Measurements from ENCODE around the gene RXRA. TPM values are rescaled to one million over a fixed set of nuclear protein-coding genes. Genes with fewer than 3 reads are reported as not detected.
A peak's percentile ranks its signal among the peaks of the same experiment; 100 is the strongest.

The RXRA gene
- total and polyA plus RNA-seq, 3 experiments from 2014 or later, result 2.1 to 10.0 (median 9.9) TPM

- ChIA-PET POLR2A (no interaction called here), CTCF (no interaction called here)
- Mint-ChIP-seq H3K27me3 (peaks cover 0 to 1% of the 10 kb centered on the region in 2 donors), H3K36me3 (no peaks in the 10 kb centered on the region), H3K27ac (no peak overlapping the region), H3K4me3 (no peak overlapping the region), H3K9me3 (no peaks in the 10 kb centered on the region), H3K4me1 (peaks cover 10 to 14% (median 11%) of the 10 kb centered on the region in 3 donors)
- no peaks in the 10 kb centered on the region for H3K9me3 ChIP-seq (ENCODE audit: low read length)
- no peaks in the 10 kb centered on the region for H3K36me3 ChIP-seq (ENCODE audit: insufficient read depth, low read length)
- H3K4me1 ChIP-seq (ENCODE audit: insufficient read depth, low read length), result no peaks in the 10 kb centered on the region
- peak overlapping the region; percentile 51 for H3K27ac ChIP-seq (ENCODE audit: low read depth, low read length)
- no peaks in the 10 kb centered on the region for H3K27me3 ChIP-seq (ENCODE audit: insufficient read depth, low read length, poor library complexity, severe bottlenecking)
- H3K4me3 ChIP-seq (ENCODE audit: low read length), result no peak overlapping the region
- no peak for DNase-seq
Observed at GRCh38 chr9:134338394-134339182, 12.3 kb downstream of the RXRA start.

DNA sequence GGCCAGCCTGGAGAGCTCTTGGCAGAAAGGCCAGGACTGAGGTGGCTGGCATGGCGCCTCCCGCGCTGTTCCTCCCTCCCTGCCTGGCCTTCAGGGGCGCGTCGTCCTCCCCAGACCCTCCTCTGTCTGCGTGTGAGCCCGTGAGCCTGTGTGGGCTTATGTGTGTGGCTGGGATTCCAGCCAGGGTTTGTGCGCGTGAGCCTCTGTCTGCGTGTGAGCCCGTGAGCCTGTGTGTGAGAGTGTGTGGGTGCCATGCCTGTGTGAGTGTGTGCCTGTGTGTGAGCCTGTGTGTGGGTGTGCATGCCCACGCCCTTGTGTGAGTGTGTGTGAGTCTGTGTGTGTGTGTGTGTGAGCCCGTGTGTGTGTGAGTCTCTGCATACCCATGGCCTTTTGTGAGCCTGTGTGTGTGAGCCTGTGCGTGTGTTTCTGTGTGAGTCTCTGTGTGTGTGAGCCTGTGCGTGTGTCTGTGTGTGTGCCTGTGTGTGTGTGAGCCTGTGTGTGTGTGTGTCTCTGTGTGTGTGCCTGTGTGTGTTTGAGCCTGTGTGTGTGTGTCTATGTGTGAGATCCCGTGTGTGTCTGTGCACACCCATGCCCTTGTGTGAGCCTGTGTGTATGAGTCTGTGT lies 13.0 kb downstream of the RXRA start:
- Mint-ChIP-seq H3K36me3 (no peaks in the 10 kb centered on the region), H3K4me3 (no peak overlapping the region), H3K9me3 (no peaks in the 10 kb centered on the region), H3K27me3 (peaks cover 0 to 1% of the 10 kb centered on the region in 2 donors), H3K27ac (no peak overlapping the region), H3K4me1 (peaks cover 10 to 16% (median 14%) of the 10 kb centered on the region in 3 donors)
- Histone ChIP-seq H3K36me3 (ENCODE audit: insufficient read depth, low read length) (no peaks in the 10 kb centered on the region), H3K27ac (ENCODE audit: low read depth, low read length) (peak overlapping the region; percentile 51), H3K4me1 (ENCODE audit: insufficient read depth, low read length) (no peaks in the 10 kb centered on the region), H3K27me3 (ENCODE audit: insufficient read depth, low read length, poor library complexity, severe bottlenecking) (no peaks in the 10 kb centered on the region), H3K4me3 (ENCODE audit: low read length) (no peak overlapping the region), H3K9me3 (ENCODE audit: low read length) (no peaks in the 10 kb centered on the region)
- no peak for DNase-seq
- CTCF ChIA-PET, result no interaction called here
- POLR2A ChIA-PET, result no interaction called here

DNA sequence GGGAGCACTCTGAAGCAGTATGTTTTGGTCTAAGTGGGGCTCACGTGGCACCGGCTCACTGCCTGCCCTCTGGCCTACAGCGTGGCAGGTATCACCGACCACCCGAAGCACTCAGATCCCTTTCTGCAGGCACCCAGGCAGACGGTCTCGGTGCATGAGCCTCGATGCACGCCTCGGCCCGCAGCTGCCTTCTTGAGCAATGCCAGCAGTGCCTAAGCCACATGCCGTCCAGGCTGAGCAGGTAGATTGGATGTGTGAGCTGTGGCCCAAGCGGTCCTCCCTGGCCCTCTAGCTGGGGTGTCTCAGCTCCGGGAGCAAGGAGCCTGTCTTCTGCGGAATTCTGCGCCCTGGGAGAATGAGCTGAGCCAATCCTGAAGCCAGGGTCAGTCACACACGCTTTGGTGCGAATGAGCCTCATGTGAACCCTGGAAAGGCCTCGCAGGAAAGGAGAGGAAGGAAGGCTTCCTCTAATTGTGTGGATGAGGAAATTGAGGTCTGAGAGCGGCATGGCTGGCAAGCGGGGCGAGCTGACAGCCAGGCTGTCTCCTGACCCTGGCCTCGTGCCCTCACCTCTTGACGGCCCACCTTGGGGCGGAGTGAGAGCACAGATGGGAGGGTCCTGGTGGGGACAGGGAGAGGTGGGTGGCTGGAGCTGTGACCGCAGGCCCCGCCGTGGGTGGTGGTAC lies 14.4 kb downstream of the RXRA start:
- H3K4me3 ChIP-seq (ENCODE audit: low read length), result no peak overlapping the region
- no peaks in the 10 kb centered on the region for H3K4me1 ChIP-seq (ENCODE audit: insufficient read depth, low read length)
- H3K27me3 ChIP-seq (ENCODE audit: insufficient read depth, low read length, poor library complexity, severe bottlenecking), result no peaks in the 10 kb centered on the region
- Mint-ChIP-seq H3K27me3 (peaks cover 0 to 1% of the 10 kb centered on the region in 2 donors), H3K27ac (peak overlapping the region in 1 of 8 donors; percentile 51), H3K36me3 (no peaks in the 10 kb centered on the region), H3K9me3 (no peaks in the 10 kb centered on the region), H3K4me3 (no peak overlapping the region), H3K4me1 (peaks cover 13 to 26% (median 19%) of the 10 kb centered on the region in 3 donors)
- CTCF ChIA-PET, result no interaction called here
- POLR2A ChIA-PET, result no interaction called here
- no peak overlapping the region for H3K27ac ChIP-seq (ENCODE audit: low read depth, low read length)
- no peaks in the 10 kb centered on the region for H3K9me3 ChIP-seq (ENCODE audit: low read length)
- H3K36me3 ChIP-seq (ENCODE audit: insufficient read depth, low read length), result no peaks in the 10 kb centered on the region
- DNase-seq, result no peak

DNA sequence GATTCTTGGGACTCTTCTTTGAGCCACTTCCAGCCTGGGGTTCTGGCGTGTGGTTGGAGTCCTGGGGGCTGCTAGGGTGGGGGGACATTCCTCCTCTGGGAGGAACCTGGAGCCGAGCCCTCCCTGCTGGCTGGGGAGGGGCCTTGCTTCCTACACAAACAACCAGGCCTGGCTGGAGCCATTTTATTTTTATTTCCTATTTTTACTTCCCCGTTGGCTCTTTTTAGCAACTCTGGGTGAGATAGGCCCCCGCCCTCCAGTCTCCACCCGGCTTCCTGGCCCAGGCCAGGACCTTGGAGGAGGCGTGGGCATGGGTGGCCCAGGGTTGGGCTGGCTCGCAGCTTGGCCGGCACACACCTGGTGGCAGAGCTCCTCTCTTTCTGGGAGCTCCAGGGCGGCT lies 15.1 kb downstream of the RXRA start:
- H3K36me3 ChIP-seq (ENCODE audit: insufficient read depth, low read length), result no peaks in the 10 kb centered on the region
- H3K4me1 Mint-ChIP-seq, result peaks cover 13 to 26% (median 19%) of the 10 kb centered on the region in 3 donors
- no peaks in the 10 kb centered on the region for H3K9me3 Mint-ChIP-seq
- no peak overlapping the region for H3K4me3 Mint-ChIP-seq
- H3K36me3 Mint-ChIP-seq, result no peaks in the 10 kb centered on the region
- H3K4me3 ChIP-seq (ENCODE audit: low read length), result no peak overlapping the region
- H3K27me3 ChIP-seq (ENCODE audit: insufficient read depth, low read length, poor library complexity, severe bottlenecking), result no peaks in the 10 kb centered on the region
- H3K27me3 Mint-ChIP-seq, result peaks cover 0 to 1% of the 10 kb centered on the region in 2 donors
- ChIA-PET POLR2A (no interaction called here), CTCF (no interaction called here)
- H3K4me1 ChIP-seq (ENCODE audit: insufficient read depth, low read length), result no peaks in the 10 kb centered on the region
- no peak overlapping the region for H3K27ac Mint-ChIP-seq
- H3K9me3 ChIP-seq (ENCODE audit: low read length), result no peaks in the 10 kb centered on the region
- no peak overlapping the region for H3K27ac ChIP-seq (ENCODE audit: low read depth, low read length)
- no peak for DNase-seq

DNA sequence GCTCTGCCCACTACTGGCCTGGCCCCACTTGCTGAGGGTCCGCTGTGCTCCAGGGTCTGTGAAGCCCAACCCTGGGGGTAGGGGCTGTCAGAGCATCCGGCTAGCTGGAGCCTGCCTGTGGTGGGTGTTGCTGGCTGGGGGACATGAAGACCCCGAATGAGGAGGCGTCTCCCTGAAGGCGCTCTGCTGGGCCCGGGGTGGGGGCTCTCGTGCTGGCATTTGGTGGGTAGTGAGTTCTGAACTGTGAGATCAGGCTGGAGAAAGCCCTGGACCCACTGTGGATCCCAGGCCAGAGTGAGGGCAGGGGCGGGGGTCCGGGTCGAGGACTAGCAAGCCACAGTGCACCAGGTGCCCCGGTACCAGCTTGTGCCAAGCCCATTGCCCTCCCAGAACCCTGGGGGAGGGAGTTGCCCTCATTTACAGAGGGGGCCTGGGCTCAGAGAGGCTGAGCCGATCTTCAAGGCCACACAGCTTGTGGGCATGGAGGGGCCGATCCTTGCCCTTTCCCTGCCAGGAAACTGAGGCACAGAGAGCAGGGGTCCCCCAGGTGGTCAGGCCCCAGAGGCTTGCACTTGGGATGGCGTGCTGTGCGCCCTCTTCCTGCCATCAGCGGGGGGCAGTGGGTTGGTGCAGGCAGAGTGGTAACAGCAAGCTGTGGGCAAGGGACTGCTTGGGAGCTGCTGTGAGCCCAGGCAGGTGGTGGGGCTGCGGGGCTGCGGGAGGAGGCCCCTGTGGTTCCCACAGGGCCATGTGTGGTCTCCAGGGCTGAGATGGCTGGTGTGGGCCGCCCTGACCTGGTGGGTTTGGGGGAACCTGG lies 15.9 kb downstream of the RXRA start:
- Histone ChIP-seq H3K27me3 (ENCODE audit: insufficient read depth, low read length, poor library complexity, severe bottlenecking) (no peaks in the 10 kb centered on the region), H3K36me3 (ENCODE audit: insufficient read depth, low read length) (no peaks in the 10 kb centered on the region), H3K27ac (ENCODE audit: low read depth, low read length) (no peak overlapping the region), H3K9me3 (ENCODE audit: low read length) (no peaks in the 10 kb centered on the region), H3K4me1 (ENCODE audit: insufficient read depth, low read length) (no peaks in the 10 kb centered on the region), H3K4me3 (ENCODE audit: low read length) (no peak overlapping the region)
- H3K4me3 Mint-ChIP-seq, result no peak overlapping the region
- H3K9me3 Mint-ChIP-seq, result no peaks in the 10 kb centered on the region
- H3K27ac Mint-ChIP-seq, result no peak overlapping the region
- ChIA-PET POLR2A (no interaction called here), CTCF (no interaction called here)
- peaks cover 0 to 1% of the 10 kb centered on the region in 2 donors for H3K27me3 Mint-ChIP-seq
- DNase-seq, result no peak
- peaks cover 11 to 25% (median 19%) of the 10 kb centered on the region in 3 donors for H3K4me1 Mint-ChIP-seq
- no peaks in the 10 kb centered on the region for H3K36me3 Mint-ChIP-seq

DNA sequence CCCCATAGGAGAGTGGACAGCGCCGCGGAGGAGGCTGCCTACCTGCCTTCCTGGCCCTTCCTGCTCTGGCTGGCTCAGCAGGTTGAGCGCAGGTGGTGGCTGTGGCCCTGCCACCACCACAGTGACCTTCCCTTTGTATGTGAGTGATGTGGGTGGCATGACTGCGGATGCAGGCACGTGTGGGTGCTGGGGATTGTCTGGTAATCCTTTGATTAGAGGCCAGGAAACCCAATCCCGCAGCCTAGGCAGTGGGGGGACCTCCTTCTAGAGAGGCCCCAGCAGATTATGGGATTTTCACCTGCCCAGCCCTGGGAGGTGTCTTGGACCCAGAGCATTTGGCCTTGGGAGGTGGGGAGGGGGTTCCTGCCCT lies 16.5 kb downstream of the RXRA start:
- no peaks in the 10 kb centered on the region for H3K4me1 ChIP-seq (ENCODE audit: insufficient read depth, low read length)
- no peaks in the 10 kb centered on the region for H3K36me3 ChIP-seq (ENCODE audit: insufficient read depth, low read length)
- no peak overlapping the region for H3K4me3 Mint-ChIP-seq
- H3K27ac ChIP-seq (ENCODE audit: low read depth, low read length), result no peak overlapping the region
- no peaks in the 10 kb centered on the region for H3K9me3 ChIP-seq (ENCODE audit: low read length)
- peaks cover 0 to 1% of the 10 kb centered on the region in 2 donors for H3K27me3 Mint-ChIP-seq
- H3K27me3 ChIP-seq (ENCODE audit: insufficient read depth, low read length, poor library complexity, severe bottlenecking), result no peaks in the 10 kb centered on the region
- H3K9me3 Mint-ChIP-seq, result no peaks in the 10 kb centered on the region
- ChIA-PET POLR2A (no interaction called here), CTCF (no interaction called here)
- H3K4me3 ChIP-seq (ENCODE audit: low read length), result no peak overlapping the region
- no peak for DNase-seq
- H3K4me1 Mint-ChIP-seq, result peaks cover 6 to 19% (median 13%) of the 10 kb centered on the region in 3 donors
- H3K27ac Mint-ChIP-seq, result no peak overlapping the region
- no peaks in the 10 kb centered on the region for H3K36me3 Mint-ChIP-seq

DNA sequence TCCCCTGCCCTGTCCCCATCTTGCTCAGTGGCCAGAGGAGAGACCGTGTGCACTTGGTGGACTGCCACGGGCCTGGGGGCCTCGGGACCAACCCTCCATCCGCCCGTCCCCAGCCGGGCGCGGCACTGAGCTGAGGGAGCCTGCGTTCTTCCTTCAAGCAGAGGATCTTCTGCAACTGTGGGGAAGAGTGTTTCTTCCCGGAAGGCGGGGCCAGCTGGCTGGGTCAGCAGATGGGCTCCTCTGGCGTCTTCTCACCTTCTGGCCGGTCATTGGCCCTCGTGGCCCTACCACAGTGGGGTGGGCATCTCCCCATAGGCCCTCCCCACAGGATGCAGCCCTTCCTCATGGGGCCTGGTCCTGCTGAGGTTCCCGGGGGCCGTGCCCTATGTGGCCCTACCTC lies 17.4 kb downstream of the RXRA start:
- ChIA-PET POLR2A (no interaction called here), CTCF (interaction anchor here (1.1 kb wide), 1 partner anchor 10 kb away, joined by 3 read pairs; no protein-coding TSS in a partner anchor)
- no peak for DNase-seq
- no peaks in the 10 kb centered on the region for H3K36me3 ChIP-seq (ENCODE audit: insufficient read depth, low read length)
- H3K27ac ChIP-seq (ENCODE audit: low read depth, low read length), result no peak overlapping the region
- no peak overlapping the region for H3K4me3 ChIP-seq (ENCODE audit: low read length)
- Mint-ChIP-seq H3K4me3 (no peak overlapping the region), H3K9me3 (no peaks in the 10 kb centered on the region), H3K36me3 (no peaks in the 10 kb centered on the region), H3K4me1 (peaks cover 6 to 19% (median 13%) of the 10 kb centered on the region in 3 donors), H3K27me3 (peaks cover 0 to 1% of the 10 kb centered on the region in 2 donors), H3K27ac (no peak overlapping the region)
- H3K27me3 ChIP-seq (ENCODE audit: insufficient read depth, low read length, poor library complexity, severe bottlenecking), result no peaks in the 10 kb centered on the region
- H3K4me1 ChIP-seq (ENCODE audit: insufficient read depth, low read length), result no peaks in the 10 kb centered on the region
- H3K9me3 ChIP-seq (ENCODE audit: low read length), result no peaks in the 10 kb centered on the region

Measured in CD8-positive, alpha-beta memory T cell (primary cell).